ENCODE results near the gene CHI3L1.
A peak's percentile ranks its signal among the peaks of the same experiment; 100 is the strongest.

The CHI3L1 gene

DNA sequence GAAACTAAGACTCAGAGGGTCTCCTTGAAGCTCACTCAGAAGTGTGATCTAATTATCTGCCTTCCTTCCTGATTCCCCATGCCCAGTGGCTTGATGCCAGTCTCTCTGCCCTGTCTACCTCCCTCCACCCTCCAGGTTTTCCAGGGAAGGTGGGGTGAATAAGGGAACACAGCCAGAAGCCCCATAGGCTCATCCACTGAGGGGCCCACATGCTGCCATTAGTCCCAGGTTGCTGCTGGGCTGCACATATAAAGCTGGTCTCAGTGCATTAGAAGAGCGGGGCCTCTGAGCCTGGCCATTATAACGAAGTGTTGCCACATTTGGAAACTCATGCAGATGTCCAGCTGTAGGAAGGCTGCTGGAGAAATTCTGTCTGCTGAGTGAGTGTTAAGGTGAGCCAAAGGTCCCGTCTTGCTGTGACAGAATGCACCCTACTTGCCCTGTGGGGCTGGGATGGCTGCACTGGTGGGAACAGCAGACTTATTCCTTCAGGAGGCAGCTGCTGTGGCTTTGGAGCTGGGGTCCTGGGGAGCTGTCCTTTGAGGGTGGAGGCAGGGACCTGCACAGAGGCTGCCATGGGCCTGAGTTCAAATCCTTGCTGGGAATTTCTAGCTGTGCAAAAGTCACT is 56.0 kb downstream of the CHI3L1 start:
- no peak for DNase-seq

DNA sequence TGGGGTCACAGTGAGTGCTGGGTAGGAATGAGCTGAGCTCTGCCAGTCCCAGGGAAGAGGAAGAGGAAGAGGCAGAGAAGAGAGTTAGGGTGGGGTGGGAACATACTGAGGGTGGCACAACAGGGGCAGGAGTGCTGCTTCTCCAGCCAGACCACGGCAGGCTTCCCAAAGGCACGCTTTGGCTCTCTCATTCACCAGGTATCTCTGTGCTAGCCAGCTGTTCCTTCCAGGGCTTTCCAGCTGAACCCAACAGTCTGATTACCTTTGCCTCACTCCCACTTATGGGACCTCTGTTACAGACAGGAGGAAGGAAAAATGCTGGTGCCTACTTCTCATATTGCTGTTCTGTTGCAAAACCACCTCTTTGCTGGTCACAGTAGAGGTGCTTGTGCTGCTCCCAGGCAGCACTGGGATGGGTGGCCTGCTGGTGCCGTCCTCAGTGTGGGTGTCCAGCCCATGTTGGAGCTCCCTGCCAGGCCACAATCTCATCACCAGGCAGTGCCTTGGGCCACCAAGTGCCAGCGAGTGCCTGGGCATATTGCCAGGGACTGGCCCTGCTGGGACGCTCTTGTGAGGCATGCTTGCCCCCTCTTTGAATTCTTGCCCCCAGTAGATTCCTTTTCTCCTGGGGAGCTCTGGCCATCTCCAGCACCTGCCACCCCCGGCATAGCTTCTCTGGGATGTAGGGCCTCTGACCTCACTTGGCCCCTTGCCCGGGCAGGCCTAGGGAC is 56.8 kb downstream of the CHI3L1 start:
- DNase-seq = peak in 1 of 2 experiments; percentile 11

Measured in cerebellar nuclear complex (tissue), 1 donor.